GM21717 (cell line): ENCODE measurements around the gene MED15.
"Not testable (repeated sequence)": the region's sequence is repeated elsewhere in the genome, so short reads cannot be mapped to it uniquely, and the experiment has no call there.

Experiments
- ATAC-seq: cut with Tn5 transposase; IDR thresholded peaks from one replicate; pipeline ENCODE4 v1.9.1; 2021; ENCODE audit warnings: mild to moderate bottlenecking, moderate library complexity; ENCODE audit not compliant: unreplicated experiment

MED15 gene

DNA sequence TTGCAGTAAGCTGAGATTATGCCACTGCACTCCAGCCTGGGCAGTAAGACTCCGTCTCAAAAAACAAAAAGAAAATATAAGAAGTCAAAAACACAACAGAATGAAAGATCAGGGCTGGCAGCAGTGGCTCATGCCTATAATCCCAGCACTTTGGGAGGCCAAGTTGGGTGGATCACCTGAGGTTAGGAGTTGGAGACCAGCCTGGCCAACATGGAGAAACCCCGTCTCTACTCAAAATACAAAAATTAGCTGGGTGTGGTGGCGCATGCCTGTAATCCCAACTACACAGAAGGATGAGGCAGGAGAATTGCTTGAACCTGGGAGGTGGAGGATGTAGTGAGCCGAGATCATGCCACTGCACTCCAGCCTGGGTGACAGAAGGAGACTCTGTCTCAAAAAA is 87.1 kb downstream of the MED15 start:
- not testable (repeated sequence) for ATAC-seq

DNA sequence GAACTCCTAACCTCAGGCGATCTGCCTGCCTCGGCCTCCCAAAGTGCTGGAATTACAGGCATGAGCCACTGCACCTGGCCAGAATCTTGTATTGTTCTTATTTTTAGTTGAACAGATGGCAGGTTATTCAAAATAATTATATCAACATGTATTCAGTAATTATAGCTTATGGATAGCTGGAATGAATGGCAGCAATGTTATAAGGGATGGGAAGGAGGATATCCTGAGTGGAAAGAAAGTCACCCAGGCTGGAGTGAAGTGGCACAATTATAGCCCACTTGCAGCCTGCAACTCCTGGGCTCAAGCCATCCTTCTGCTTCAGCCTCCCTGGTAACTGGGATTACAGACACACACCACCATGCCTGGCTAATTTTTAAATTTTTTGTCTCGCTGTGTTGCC is 88.1 kb downstream of the MED15 start:
- ATAC-seq: no peak

DNA sequence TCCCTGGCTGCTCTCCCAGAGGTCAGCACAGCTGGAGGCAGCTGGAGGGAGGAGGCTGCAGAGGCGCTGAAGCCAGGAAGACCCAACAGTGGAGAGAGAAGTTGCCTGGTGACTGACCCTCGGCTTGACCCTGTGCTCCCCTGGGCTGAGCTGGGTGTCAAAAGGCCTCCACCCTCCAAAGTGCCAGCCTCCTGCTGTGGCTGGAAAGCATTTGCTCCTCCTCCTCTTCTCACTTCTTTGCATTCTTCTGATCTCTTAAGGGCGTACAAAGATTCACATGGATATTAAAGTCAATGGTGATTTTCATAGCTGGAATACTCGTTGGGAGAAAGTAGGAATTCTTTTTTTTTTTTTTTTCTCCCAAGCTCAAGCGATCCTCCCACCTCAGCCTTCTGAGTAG is 91.7 kb downstream of the MED15 start:
- no peak for ATAC-seq

DNA sequence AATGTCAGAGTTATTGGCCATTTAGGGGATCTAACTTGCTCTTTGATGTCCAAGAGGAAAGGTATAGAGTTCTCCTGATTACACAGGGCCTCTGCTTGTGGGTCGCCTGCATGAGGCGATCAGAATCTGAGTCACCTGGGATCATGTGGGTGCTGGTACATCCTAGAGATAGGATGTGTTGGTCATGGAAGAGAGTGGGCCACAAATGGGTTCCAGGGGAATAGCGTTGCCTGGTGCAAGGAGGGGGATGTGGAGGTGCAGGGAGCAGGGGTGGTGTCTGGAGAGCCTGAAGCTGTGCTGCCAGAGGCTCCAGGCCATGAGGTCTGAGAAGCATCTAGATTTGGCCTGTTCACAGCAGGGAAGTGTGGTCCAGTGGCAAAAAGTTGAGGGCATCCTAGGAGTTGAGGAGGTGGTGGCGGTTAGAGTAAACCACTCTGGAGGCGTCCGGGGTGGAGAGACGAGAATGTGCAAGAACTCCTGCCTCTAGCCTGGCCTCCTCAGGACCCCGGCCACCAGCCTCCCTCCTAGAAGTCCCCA is 92.8 kb downstream of the MED15 start:
- ATAC-seq: no peak

DNA sequence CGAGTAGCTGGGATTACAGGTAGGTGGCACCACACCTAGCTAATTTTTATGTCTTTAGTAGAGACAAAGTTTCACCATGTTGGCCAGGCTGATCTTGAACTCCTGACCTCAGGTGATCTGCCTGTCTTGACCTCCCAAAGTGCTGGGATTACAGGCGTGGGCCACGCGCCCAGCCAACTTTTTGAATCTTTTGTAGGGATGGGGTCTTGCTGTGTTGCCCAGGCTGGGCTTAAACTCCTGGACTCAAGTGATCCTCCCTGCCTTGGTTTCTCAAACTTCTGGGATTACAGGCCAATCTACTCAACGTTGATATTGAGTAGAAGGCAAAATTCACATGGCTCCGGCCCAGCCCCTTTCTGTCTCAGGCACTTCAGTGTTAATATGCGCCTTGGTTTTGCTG is 93.9 kb downstream of the MED15 start:
- no peak for ATAC-seq

DNA sequence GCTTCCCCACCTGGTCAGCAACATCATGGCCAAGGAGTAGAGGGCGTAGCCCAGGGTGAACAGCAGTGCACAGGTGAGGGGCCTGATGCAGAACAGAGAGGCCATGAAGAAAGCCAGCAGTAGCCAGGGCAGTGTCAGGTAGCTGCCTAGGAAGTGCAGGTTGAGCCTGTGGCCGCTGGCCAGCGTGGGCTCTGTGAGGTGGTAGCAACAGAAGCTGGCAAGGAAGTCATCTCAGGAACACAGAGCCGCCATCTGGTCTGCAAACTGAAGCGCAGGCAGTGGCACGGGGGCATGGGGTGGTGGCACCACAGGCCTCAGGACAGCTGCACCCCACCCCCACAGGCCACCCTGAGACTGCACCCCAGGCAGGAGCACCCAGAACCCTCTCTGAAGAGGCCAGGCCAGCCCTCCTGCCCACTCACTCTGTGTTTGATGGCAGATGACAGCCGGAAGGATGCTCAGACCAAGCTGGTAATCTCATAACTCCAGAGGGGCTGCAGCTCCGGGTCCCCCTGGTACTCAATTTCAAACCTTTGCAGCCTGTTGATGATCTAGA is 95.3 kb downstream of the MED15 start:
- ATAC-seq: no peak

DNA sequence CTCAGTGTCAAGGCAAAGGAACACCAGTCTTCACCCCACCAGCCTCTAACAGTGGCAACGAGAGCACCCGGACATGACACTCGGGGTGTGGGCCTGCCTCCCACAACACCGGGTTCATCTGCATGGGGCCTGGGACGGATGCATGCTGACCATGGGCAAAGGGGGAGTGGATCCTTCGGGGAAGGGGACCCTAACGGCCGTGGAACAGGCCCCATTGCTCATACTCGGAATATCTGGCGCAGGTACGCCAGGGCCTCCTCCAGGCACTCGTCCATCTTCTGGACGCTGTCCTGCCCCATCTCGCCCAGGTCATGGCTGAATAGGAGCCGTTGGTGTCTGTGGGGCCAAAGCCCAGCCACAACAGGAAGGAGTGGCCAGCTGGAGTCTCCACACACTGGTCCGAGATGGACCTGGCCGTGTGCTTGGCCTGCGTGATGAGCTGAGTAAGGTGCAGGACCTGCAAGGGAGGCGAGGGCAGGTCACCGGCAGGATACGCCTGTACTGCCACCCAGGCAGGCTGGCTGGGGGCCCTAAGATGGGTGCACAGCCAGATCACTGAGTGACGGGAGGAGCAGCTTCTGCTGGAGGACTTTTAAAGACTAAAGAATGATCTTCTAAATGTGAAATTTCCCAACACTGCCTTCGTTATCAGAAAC is 96.8 kb downstream of the MED15 start:
- ATAC-seq: no peak

DNA sequence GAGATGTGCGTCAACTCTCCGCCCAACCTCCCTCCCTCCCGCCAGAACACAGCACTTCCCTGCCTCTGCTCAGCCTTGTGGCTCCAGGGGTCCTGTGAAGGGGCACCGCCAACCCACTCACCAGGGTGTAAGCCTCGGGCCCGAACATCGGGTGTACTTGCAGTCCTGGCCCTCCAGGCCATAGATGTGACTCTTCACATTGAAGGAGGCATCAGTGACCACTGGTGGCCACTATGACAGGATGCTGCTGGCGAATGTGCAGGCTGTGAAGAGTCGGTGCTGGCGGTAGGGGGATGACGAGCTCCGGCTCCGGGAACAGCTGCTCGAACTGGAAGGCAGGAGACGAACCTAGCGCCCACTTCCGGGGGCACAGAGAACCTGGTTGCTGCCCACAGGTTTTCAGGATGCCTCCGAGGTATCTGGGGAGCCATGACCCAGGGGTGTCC is 97.4 kb downstream of the MED15 start:
- no peak for ATAC-seq

DNA sequence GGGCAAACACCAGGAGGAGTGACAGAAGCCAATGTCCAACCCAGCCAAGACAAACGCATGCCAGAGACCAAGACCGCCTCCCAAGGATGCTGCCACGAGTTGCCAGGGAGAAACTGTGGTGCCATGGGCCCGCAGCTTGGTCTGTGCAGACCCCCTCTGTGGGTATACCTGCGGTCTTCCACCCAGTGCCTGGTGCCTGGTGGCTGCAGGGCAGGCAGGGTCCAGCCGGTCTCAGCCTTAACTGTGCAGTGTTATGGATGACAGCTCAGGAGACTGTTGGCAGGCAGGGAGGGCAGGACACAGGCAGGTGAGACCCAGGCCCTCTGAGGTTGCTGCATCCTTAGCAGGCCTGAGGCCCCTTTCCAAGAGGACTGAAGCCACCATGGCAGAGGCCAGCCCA is 97.9 kb downstream of the MED15 start:
- no peak for ATAC-seq

DNA sequence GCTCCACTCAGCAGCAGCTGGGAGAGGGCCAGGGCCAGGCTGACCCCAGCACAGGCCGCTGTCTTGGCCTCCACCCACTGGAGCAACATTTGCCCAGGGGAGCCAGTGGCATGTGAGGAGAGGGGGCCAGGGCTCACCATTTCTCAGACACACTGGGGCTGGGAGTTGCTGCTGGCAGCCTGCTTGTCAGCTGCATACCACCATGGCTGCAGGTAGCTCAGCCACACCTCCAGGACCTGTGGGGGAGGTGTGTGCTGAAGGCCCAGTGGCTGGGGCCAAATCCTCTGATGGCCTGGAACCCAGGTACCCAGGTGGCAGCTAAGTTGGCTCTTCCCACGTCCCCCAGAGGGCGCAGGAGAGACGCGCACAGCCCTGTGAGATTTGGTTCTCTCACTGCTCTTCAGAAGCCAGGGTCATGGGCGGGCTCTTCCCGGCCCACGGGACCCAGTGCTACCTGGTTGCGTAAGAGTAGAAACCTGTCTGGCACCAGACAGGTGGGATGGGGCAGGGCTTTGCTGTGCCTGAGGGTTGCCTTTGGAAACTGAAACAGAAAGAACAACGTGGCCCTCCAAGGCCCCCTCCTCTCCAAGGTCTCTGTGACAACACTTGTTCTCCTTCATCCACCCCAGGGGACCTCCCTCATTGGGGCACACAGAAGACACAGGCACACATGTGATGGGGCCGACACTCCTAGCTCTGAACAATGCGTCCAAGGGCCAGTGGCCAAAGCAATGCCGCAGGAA is 98.8 kb downstream of the MED15 start:
- no peak for ATAC-seq

DNA sequence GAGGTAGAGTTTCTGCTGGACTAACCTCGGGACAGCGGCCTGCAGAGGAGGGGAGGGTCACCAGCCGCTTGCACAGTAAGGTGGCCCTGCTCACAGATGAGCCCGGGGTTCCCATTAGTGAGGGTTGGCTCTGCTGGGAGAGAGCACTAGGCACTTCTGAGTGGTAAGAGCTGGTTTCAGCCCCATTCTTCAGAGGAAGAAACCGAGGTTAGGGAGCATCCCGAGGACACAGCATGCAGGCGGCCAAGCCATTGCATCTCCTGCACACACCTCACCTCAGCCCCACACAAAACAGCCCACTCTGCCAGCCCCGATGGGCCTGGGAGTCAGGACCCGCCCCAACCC is 99.3 kb downstream of the MED15 start:
- no peak for ATAC-seq

DNA sequence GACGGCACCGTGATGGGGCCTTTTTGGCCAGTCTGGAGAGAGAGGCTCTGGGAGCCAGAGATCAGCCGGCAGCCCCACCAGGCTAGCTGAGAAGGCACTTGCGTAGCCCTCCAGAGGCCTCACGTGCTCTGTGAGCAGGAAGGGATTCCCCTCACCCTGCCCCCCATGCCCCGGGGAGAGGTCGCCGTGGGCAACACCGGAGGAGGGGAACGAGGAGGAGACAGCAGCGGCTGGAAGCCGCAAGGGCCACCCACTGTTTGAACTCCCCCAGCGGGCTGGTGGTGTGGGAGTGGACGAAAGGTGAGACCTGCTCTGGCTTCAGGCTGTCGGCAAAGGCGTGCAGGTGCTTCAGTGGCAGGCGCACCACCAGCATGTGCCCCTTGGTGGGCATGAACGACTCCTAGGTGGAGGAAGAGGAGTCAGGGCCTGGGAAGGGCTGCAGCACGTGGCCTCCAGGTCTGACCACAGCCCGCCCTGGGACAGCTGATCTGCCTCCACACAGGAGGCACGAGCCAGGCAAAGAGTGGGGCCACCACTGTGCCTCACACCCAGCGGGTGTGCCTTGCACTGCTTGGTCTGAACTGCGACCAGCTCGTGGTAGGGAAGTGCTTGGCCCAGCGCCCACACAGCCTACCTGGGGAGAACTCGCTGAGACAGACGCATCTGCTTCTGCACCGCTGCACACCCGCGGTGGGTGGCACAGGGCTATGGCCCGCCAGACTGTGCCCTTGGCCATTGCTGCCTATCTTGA is 99.9 kb downstream of the MED15 start:
- ATAC-seq: no peak

DNA sequence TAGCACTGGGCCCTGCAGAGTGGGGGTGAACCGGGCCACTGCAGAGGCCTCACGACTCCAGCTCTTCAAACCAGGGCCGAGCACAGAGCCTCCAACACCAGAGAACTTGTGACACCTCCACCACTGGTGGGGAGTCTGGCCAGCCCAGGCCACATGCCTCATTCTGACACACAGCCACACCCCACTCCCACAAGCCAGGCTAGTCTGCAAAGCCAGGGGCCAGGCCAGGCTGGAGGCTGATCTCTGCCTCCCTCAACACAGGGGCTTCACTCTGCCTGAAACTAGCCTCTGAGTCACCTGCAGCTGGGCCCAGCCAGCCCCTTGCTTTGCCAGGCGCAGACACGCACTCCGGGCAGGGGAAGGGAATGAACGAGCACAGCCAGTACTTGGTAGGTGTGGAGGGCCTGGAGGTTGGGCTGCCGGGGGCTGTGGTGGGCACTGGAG is 102.9 kb downstream of the MED15 start:
- no peak for ATAC-seq

DNA sequence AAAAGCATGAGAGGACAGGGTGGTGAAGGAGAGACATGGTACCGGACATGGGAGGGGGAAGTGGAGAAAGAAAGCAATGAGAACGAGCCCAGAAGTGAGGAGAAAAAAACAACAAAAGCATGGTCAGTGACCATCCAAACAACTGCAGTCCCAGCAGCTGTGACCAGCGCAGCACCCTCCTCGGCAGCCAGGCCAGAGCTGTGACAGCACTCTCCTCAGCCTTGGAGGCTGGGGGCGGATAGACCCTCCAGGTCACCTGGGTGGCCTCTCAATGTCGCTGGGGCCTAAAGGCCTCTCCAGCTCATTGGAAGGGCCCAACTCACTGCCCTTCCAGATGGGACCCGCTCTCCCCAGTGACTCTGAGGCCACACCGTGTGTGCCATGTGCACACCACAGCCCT is 103.3 kb downstream of the MED15 start:
- ATAC-seq: no peak

DNA sequence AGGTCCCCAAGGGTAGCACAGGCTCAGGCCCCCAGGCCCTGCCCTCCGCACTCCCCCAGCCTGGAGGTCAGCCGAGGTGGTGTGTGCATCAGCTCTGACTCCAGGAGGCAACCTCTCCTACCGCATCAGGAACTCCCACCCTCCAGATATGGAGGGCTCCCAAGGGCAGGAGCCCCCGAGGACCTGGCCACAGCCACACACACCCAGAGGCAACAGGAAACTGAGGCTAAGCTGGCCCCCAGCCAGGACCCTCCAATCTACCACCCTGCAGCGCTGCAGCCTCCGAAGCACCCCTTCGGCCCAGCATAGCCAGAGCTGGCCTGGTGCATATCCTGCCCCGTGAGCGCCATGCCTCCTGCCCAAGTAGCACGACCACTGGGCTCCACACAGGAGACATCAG is 104.0 kb downstream of the MED15 start:
- no peak for ATAC-seq

DNA sequence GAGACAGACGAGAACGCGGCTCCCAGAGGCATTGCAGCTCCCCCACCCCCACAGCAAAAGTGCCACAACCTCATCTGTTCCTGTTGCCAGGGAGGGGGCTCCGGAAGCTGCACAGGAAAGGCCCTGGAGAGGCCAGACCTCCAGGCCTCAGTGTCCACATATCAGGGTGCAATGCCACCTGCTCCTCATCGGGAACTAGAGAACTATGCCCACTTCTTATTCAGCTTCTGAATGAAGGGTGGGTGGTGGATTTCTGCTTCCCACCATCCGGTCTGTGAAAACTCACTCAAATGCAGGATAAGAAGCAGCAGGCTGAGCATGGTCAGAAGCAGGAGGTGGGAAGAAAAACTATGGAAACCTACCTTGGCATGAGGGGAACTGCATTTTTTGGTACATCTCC is 105.9 kb downstream of the MED15 start:
- no peak for ATAC-seq

DNA sequence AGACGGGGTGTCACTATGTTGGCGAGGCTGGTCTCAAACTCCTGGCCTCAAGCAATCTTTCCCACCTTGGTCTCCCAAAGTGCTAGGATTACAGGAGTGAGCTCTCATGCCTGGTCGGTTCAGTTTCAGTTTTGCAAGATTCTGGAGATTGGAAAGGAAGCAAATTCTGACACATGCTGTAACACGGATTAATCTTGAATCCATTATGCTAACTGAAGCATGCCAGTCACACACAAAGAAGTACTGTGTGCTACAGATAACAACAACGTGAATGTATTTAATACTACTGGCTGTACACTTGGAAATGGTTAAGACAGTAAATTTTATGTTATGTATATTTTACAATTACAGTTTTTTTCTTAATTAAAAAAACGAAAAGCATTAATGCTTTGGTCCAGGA is 107.6 kb downstream of the MED15 start:
- no peak for ATAC-seq

DNA sequence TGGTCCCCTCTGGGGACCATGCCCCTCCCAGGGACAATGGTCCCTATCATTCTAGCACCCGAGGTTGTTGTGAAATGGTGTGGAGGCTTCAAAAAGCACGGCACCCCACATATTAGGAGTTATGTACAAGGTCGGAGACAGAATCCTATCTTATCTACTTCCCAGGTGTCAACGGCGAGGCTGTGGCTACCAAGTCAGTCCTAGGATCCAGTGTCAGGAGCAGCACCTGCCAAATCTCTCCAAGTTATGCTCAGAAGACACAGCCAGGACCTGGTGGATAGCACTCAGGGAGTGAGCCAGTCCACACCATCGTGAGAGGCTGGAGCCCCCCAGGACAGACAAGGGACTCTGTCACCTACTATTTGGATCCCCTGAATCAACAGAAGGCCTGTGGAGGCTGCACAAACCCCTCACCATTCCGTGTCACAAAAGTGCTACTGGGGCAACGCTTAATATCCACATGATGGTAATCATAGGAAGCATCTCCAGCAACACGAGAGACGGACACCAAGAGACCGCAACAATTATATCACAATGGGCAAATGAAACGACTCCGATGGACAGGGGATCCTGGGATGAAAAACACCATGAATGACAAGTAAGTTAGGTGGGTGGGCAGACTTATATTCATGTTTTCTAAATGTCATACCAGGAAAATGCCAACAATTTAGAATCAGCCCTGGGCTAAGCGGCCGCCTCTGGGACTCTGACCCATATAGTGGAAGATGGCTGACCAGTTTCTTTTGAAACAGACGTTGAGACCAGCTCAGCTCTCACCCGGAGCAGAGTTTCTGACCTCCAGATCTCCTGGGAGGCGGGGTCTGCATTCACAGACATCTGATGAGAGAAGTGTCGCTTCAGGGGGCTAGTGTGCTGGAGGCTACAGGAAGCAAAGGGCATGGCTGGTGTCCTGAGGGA is 108.4 kb downstream of the MED15 start:
- no peak for ATAC-seq

DNA sequence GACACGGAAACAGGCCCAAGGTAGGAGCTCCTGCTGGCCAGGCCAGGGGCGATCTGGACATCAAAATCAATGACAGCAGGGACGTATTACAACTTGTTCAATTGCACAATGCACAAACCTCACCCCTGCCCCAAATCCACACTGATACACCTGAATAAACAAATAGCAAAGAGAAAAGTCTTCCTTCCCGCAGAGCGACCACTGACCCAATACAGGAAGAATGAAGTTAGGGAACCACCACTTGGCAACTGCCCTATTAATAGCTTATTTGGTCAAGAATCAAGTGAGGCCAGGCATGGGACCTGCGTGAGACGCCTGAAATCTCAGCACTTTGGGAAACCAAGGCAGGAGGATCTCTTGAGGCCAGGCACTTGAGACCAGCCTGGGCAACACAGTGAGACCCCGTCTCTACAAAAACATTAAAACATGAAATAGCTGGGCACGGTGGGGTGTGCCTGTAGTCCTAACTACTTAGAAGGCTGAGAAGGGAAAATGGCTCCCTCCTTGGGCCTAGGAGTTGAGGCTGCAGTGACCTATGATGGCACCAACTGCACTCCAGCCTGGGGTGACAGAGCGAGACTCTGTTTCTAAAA is 109.1 kb downstream of the MED15 start:
- ATAC-seq: no peak

DNA sequence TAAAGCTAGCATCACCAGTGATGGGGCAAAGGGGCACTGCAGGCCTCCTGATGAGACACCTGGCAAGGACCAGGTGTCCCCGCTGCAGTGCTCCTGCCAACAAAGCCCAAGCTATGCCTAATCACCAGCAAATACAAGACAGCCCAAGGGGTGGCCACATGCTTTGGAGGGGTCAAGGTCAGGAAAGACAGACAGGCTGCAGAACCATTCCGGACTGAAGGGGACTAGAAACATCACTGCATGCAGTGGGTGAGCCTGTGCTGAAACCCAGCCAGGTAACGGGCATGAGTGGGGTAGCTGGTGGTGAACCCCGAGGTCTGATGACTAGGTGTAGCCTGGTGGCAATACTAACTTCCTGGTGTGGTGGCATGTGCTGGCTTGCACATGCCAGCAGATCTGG is 111.1 kb downstream of the MED15 start:
- no peak for ATAC-seq
